ENCODE results near the gene C3orf18.

Gene C3orf18

DNA sequence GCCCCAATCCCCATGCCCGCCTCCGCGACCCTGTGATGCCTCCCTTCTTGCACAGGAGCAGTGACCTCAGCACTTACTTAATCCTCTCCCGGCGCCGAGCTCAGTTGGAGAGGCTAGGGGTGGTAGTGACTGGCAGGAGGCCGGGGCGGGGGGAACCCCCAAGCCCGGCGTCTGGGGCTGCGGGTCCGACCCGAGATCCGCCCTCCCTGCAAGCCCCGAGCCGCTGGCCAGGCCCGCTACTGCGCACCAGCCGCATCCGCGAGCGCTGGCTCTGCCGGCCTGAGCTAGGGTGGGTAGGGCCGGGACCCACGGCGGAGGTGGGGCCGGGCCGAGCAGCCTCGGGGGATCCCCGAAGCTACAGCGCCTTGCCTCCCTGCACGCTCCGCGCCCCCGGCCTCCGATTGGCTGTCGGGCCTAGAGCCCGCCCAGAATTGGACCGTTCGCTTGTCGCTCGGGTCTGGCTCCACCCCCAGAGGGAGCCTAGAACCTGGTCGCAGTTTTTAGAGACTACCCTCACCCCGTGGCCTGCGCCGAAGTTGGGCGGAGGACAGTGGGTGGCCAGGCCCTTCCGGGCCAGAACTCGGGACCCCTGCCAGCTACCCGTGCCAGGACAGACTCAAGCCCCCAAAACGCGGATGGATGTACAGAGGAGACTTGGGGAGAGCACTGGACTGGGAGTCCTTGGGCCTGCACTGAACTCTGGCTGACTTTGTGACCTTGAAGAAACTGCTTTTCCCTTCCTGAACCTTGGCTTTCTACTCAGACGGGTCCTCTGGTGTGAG, at the start of gene C3orf18:
C3orf18 (minus strand) TSS at position 362 of the 782 bp plus-strand sequence. CDS start 2,048 bp downstream, outside the sequence.
- peak; percentile 83 for DNase-seq (ENCODE audit: low read depth)

DNA sequence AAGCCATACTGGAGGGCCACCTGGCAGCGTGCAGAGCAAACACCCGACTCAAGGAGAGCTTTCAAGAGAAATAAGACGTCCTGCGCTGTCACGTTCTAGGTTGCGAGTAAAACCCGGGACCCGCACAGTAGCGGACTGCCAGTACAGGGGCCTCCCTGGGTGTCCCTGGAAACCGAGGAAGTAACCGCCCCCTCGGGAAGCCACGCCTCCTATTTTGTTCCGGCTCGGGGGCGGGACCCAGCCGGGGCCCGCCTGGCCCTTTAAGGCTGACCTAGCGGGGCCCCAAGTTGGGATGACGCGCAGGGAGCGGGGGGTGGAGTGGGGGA, 49.2 kb upstream of the C3orf18 start:
- DNase-seq (ENCODE audit: low read depth), result peak; percentile 94

DNA sequence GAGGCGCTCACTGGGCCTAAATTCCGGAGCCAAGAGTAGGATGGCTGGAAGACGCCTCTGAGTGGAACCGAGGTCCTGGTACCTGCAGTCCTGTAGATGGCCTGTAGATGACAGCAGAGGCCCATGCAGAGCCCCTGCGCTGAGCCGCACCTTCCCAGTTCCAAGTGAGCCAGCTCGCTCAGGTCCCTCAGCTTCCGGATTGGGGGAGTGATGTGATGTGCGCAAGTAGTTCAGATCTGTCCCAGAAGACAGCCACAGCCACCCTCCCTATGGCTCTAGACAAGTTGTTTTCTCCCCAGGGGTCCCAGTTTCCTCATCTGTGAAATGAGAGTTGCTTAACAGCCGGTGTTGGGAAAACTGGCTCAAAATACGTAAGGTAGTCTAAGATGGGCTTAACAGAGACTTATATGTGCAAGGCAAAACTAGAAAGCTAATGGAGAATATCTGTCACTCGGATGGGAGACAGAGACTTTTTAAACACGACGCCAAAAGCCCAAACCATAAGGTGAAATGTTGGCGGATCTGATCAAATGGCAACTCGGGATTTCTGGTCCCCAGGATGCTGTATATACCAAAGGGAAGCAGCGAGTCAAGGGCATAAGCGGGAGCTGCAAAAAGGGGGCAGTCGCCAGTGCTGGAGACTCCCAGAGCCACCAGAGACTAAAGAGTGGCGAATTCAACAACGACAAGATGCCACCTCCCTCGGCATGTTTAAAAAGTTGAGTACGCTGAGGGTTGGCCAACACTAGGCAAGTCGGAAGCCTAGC, 48.6 kb upstream of the C3orf18 start:
- peak; percentile 72 for DNase-seq (ENCODE audit: low read depth)

DNA sequence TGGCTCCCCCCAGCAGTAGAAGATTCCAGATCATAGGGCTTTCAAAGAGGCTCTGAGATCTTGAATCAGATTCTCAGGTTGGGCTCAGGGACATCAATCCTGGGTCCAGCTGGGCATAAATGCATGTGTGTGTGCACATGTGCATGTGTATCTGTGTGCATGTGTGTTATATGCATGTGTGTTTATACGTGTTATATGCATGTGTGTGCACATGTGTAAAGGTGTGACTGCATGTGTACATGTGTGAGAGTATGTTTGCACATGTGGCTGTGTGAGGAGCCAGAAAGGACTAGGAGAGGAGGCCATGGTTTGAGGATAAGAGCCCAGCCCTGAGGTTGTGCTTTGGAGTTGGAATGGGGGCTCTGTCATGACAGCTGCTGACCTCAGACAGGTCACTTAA, 47.6 kb upstream of the C3orf18 start:
- no peak for DNase-seq (ENCODE audit: low read depth)

DNA sequence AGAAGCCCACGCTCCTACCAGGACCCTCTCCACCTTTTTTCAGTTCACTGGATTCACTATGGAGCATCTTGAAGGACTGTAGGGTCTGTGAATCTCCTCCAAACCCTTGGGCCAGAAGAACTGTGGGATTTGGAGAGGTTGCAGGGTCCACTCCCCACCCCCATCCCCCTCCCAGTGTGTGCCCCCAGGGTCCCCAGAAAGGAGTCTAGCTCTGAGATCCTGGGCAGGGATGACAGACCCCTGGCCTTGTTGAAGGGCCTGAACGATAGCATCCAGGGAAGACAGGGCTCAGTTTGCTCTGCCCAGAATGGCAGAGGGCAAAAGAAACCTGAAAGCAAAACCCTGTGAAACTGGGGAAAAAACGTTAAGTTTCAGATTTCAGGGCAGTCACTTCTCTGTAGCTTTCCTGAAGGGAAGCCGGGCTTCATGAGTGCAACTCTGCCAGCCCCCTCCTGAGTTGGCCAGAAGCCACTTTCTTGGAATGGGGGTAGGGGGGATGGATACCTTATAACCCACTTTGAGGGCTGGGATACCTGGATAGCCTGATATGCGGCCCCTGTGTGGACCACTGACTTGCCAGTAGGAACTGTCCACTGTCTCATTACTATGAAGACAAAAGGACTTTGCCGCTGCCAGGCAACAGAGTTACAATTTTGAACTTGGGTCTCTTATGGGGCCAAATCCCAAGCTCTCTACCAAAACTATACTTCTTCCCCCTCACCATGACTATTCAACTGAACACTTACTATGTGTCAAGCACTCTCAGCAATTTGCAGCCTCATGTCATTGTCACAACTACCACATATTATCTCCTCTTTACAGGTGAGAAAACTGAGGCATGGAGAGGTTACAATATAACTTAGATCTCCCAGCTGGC, 45.7 kb upstream of the C3orf18 start:
- DNase-seq (ENCODE audit: low read depth), result no peak

DNA sequence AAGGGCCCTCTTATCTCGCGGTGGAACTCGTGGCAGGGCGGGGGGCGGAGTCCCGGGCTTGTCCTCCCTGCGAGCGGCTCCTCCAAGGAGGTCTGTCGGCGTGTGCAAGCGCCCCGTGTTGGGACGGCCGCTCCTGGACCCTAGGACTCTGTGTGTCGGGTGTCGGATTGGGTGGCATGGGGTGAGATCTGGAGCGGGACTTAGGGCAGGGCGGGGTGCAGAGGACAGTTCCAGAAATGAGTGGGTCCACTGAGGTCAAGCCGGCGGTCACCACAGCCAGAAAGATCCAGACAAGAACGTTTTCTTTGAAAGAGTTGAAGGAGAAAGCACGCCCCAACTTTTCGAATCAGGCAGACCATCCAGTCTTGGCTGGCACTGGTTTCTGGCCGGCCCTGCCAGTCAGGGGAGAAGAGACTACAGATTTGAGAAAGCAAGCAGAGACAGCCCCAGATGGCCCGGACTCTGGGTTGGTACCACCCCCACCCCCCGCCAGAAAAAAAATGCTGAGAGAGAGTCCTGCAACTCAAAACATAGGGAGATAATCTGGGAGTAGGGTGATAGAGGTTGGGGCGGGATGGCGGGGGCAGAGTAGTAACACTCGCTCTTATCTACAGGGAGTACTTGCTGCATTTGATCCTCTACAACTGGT, 44.8 kb upstream of the C3orf18 start:
- no peak for DNase-seq (ENCODE audit: low read depth)

DNA sequence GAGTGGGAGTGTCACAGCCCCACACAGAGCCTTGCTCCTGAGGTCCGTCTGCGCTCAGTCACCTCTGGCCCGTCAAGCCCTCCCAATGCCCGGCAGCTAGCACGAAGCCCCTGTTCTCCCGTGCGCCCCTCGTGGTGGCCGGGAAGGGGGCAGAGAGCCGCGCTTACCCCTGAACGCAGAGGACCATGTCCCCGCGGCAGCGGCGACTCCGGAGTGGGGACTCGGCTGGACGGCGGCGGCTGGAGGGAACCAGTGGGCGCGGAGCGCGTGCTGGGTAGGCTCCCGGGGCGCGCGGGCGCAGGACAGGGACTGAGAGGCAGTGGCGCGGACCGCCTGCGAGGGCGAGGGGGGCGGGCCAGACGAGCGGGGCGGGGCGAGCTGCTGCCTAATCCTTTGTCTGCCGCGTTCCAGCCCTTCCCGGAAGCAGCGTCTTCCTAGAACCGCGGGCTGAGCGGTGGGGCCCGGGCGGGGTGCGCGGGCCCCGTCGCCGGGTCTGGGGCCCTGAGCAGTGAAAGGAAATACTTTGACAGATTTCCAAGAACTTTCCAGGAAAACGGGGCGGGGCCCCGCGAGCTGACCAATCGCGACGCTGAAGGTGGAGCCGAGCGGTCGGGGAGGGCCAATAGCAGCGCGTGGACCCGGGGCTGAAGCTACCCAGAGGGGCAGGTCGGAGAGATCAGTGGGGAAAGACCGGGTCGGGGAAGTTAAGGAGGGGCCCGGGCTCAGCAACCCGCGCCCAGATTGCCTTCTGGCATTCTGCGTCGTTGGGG, 44.1 kb upstream of the C3orf18 start, which contains the start of gene CISH:
CISH (minus strand) TSS at position 311 of the 770 bp plus-strand sequence; CDS start at position 187, 124 bp downstream.
- DNase-seq (ENCODE audit: low read depth), result peak; percentile 96

DNA sequence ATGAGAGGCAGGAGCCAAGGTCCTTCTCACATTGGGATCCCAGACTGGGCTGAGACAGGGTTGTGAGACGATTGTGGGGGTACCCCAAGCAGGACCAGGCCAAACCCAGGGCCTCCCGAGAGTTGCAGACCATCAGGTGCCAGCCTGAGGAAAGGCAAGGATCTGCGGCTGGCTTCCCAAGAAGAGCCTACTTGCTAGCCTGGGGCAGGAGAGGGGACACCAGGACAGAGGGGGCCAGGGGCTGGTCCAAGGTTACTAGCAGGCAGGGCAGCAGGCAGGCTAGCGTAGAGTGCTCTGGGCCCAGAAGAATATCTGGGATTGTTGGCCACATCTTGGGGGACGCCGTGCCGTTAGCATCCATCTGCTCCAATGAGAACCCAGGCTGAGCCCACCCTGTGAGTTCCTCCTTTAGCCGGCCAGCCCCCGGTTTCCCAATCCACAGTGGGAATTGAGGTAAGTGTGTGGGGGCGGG, 43.5 kb upstream of the C3orf18 start:
- DNase-seq (ENCODE audit: low read depth), result no peak

DNA sequence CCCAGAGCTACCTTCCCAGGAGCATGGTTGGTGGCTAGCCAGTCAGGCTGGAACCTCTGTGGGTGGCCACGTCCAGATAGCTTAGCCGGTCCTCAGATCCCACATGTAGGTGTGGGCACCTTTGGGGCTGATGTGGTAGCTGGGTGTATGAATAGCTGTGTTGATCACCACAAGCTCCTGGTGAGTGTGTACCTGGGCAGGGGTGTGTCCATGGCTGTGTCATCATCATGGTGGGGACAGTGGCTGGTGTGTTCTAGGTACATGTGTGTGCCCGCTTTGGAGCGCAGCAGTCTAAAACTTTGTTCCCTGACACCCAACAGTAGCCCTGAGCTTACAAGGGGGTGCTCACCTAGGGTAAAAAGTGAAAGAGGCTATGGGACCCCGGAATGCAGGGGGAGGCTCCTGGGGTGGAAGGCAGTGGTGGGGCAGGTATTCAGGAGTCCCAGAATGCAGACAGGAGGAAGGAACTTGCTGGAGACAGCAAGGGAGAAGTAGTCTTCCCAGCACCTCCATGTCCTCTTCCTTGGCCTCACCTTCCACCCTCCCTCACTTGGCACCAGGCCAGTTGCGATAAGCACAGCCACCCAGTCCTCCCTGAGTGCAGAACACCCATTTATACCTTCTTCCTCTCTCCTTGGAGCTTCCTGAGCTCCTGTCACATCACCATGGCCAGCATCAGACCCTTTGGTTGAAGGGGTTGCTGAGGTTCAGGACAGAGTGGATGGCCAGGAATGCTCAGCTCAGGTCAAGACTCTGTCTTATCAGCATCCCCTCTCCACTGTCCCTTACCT, 42.8 kb upstream of the C3orf18 start:
- no peak for DNase-seq (ENCODE audit: low read depth)

DNA sequence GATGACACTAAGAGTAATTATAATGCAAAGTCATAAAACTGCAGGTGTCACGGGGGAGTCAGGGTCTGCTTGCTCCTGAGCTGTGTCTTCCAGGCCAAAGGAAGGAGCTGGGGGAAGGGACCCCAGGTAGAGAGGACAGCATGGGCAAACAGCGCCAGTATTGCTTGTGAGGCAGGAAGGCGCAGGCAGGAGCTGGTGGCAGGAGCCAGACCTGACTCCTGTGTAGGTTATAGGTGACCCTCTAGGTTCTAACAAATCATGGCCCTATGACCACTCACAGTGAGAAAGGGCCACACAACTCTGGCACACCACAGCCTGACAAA, 42.2 kb upstream of the C3orf18 start:
- DNase-seq (ENCODE audit: low read depth), result no peak

DNA sequence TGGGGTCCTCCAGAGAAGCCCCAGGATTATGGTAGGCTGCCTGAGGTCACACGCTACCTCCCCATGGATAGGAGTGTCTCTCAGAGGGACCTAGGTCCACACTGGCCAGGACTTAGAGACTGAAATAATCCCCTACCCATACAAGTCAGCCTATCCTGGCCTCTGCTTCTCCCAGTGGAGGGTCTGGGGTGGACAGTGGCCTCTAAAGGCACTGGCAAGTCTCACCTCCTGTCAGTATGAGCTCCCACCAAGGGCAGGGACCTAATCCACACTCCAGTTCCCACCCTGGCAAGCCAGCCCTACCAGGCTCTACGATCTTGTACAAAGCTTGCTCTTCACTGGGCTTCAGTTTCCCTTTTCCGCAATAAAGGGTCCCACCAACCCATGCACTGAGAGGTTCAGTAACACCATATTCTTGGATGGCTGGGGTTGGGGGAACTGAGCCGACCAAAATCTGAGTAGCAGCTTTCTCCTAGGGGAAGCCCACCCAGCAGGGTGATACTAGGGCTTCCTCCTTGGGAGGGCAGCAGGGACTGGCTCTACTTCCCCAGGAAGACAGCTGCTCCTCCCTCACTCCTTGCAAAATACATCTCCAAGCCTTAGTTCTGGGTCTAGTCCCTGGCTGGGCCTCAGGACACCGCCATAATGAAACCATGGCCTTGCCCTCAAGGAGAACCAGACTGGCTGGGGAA, 41.7 kb upstream of the C3orf18 start:
- no peak for DNase-seq (ENCODE audit: low read depth)

DNA sequence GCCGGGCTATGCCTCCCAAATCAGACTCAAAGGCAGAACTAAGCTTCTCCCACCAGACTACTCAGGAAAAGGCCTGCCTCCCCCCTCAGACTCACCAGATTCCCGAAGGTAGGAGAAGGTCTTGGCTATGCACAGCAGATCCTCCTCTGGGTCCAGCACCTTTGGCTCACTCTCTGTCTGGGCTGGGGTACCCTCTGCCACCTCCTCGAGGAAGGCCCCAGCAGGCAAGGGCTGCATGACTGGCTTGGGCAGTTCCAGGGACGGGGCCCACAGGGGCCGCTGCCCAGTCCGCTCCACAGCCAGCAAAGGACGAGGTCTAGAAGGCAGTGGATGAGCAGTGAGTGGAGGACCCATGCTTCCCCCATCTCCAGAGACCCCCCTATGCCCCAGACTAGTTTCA, 40.7 kb upstream of the C3orf18 start:
- no peak for DNase-seq (ENCODE audit: low read depth)

DNA sequence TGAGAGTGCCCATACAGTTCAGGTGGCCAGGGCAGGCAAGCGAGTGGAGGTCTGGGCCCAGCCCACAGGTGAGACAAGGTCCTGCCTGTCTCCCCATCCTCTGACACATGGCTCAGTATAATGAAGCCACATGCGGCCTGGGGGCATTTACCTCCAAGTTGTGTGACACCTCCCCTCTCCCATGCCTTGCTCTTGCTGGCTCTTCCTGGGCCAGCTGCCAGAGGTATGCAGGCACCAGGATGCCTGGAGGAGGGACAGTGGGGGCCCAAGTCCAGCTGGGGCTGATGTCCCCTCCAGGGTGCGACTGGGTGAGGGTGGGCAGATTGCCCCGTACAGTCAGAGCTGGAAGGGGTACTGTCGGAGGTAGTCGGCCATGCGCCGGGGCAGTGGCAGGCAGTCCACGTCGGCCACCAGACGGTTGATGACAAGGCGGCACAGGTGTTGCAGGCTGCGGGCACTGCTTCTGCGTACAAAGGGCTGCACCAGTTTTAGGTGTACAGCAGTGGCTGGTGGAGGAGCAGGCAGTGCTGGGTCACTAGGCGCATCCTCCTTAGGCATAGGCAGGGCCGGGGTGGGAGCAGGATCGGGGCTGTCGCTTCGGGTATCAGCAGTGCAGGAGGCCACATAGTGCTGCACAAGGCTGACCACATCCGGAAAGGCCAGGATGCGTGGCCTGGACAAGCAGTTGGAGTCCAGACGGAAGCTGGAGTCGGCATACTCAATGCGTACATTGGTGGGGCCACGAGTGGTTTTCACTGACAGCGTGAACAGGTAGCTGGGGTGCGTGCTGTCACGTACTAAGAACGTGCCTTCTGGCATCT, 39.9 kb upstream of the C3orf18 start:
- no peak for DNase-seq (ENCODE audit: low read depth)

DNA sequence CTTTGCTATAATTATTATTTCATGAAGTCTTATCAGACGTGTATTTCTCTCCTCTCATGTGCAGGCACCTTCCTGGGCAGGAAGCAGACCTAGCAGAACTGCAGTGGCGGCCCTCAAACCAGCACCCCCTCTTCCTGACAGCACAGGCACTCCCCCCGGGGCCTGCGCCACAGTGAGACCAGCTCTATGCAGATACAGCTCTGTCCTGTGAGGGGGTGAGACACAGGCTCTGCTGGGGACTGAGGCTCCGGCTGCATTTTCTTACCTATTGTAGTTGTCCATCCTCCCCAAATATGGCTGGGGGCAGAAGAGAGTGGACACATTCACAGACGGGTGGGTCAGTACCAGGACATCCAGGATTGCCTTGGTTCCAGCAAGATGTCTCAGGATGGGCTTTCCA, 39.0 kb upstream of the C3orf18 start:
- DNase-seq (ENCODE audit: low read depth), result no peak

DNA sequence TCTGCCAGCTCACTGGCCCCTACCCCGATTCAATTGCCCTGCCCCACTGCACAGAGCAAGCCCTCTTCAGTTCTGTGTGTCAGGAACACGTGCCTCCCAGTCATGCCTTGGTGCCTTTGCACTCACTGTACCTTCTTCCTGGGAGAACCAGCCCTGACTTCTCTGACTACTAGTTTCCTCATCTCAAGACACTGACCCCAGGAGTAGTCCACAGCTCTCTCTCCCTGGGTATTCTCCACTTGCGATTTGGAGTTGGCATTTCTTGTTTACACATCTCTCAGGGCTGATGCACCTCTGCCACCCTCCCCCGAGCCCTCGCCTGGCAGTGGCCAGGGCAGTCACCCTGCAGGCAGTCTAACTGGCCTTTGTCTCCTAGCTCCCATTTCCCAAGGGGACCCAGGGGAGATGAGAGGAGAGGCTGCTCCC, 38.4 kb upstream of the C3orf18 start:
- DNase-seq (ENCODE audit: low read depth), result no peak

DNA sequence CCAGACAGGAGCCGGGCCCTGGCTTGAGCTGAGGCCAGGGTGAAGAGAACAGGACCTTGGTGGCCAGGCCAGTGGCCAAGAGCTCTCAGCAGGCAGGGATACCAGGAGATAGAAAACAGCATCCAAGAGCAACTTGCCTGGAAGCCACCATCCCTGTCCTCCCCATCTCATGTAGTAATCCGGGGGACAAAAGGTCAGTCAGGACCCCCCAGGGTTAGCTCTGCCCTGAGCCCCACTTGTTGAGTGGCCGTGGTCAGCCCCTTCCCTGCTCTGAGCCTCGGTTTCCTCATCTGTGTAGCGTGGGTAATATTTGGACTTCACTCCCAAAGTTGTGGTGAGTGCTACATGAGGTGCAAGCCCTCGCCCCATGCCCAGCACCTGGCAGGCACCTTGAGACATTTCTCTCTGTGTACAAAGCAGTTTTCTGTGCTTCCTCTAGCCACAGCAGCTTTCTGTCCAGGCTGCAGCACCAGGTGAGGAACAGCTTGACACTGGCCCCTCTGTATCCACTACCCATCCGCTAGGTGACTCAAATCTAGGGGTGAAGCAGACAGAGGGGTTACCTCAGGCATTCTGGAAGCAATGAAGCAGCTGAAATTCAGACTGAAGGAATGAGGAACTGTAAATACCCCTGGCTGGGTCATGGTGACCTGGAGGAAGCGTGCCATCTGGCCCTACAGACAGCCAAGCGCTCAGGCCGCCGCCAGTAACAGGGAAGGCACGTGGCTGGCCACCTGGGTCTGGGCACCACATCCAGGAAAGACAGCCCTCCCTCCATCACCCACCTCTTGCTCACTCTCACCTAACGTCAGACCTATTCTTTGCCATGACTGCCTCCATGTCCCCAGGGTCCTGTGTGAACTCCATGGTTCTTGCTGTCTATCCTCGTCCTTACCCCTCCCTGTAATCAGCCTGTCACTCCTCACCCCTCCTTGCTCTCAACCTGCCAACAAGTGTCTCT, 37.4 kb upstream of the C3orf18 start:
- no peak for DNase-seq (ENCODE audit: low read depth)

DNA sequence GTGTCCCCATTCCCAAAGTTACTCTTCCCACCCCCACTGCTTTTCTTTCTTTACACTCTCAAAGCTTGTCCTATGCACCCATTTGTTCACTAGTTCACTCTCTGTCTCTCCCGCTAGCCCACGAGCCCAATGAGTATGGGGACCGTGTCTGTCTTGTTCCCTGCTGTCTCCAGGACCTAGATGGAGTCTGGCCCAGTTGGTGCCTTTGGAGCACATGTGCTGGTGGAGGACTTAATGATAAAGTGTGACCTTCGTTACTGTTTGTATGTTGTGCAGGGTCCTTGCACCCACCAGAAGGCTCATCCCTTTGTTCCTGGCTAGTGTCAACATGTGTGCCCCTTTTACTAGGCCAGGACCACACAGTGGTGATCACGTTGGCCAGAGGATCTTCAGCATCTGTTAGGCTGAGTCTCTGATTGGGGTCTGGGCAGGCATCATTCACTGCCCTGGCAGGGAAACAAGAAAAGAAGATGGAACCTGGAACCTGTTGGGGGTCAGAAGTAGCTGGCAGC, 36.6 kb upstream of the C3orf18 start:
- DNase-seq (ENCODE audit: low read depth), result no peak
